OCI-LY7 (cell line): ENCODE measurements around the gene DPT.

Experiments used
- EZH2phosphoT487 ChIP-seq: fragments of 200-600 bp; sonication (generic); IDR thresholded peaks from 2 replicates; pipeline ENCODE4 v1.6.1; 2018; ENCODE audit warnings: low read depth, borderline replicate concordance, mild to moderate bottlenecking, mixed run types, antibody characterized with exemption, low read length, moderate library complexity, mixed read lengths
- TF ChIP-seq, protein P1 (sequence below): fragments of 200-600 bp; sonication (generic); conservative IDR thresholded peaks from 2 replicates; pipeline ENCODE4 v1.5.1; 2014; ENCODE audit warnings: mild to moderate bottlenecking, antibody characterized with exemption, low read length, moderate library complexity, mixed read lengths

DNA sequence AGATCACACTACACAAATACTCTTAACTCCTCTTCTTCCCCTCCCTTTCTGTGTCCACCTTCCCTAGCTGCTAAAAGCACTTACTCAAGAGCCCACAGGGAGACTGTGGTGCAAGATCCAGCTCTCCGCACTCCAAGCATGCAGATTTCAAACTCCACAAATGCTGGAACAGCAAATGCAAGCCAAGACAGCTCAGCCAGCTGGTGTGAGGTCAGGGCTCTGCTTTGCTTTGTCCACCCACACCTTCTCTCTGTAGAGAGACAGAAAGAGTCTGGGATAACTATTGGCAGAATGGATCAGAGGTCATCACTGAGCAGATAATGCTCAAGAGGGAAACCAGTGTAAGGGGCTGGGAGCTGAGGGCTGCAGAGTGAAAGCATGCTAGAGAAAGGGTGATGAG is 45.2 kb upstream of the DPT start:
- TF ChIP-seq, protein P1, sequence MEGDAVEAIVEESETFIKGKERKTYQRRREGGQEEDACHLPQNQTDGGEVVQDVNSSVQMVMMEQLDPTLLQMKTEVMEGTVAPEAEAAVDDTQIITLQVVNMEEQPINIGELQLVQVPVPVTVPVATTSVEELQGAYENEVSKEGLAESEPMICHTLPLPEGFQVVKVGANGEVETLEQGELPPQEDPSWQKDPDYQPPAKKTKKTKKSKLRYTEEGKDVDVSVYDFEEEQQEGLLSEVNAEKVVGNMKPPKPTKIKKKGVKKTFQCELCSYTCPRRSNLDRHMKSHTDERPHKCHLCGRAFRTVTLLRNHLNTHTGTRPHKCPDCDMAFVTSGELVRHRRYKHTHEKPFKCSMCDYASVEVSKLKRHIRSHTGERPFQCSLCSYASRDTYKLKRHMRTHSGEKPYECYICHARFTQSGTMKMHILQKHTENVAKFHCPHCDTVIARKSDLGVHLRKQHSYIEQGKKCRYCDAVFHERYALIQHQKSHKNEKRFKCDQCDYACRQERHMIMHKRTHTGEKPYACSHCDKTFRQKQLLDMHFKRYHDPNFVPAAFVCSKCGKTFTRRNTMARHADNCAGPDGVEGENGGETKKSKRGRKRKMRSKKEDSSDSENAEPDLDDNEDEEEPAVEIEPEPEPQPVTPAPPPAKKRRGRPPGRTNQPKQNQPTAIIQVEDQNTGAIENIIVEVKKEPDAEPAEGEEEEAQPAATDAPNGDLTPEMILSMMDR = no peak
- no peak for TF ChIP-seq EZH2phosphoT487
